ENCODE measurements around the gene TMEM179B.
A peak's percentile ranks its signal among the peaks of the same experiment; 100 is the strongest.

DNA sequence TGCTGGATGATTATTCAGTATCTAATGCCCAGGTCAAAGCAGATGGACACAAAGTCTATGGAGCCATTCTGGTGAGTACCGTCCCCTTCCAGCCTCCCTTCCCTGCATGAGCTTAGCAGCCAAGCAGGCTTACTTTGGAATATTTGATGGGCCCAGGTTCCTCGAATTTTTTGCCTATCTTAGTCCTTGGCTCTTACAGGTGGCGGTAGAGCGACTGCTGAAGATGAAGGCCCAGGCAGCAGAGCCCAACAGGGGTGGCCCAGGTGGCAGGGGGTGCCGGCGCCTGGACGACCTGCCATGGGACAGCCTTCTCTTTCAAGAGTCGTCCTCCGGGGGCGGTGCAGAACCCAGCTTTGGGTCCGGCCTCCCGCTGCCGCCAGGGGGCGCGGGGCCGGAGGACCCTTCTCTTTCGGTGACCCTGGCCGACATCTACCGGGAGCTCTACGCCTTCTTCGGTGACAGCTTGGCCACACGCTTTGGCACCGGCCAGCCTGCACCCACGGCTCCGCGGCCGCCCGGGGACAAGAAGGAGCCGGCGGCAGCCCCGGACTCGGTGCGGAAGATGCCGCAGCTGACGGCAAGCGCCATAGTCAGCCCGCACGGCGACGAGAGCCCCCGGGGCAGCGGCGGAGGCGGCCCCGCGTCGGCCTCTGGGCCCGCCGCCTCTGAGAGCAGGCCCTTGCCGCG is 741 bp upstream of the TMEM179B start:
- TF ChIP-seq, protein P1, sequence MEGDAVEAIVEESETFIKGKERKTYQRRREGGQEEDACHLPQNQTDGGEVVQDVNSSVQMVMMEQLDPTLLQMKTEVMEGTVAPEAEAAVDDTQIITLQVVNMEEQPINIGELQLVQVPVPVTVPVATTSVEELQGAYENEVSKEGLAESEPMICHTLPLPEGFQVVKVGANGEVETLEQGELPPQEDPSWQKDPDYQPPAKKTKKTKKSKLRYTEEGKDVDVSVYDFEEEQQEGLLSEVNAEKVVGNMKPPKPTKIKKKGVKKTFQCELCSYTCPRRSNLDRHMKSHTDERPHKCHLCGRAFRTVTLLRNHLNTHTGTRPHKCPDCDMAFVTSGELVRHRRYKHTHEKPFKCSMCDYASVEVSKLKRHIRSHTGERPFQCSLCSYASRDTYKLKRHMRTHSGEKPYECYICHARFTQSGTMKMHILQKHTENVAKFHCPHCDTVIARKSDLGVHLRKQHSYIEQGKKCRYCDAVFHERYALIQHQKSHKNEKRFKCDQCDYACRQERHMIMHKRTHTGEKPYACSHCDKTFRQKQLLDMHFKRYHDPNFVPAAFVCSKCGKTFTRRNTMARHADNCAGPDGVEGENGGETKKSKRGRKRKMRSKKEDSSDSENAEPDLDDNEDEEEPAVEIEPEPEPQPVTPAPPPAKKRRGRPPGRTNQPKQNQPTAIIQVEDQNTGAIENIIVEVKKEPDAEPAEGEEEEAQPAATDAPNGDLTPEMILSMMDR (IDR thresholded peaks at IDR 0.05) = peak; percentile 77 to 95 (median 89)
- TF ChIP-seq POLR2AphosphoS5 (IDR thresholded peaks at IDR 0.05; ENCODE audit: insufficient read depth in 1 of 2, low read depth in 1 of 2) = no peak
- TF ChIP-seq POLR2A (IDR thresholded peaks at IDR 0.05) = no peak
